Measurements from ENCODE around the gene GSK3A. TPM values are rescaled to one million over a fixed set of nuclear protein-coding genes. Genes with fewer than 3 reads are reported as not detected.

GSK3A gene
- total and polyA plus RNA-seq, 9 of the 15 experiments (the other 6 are each of a cell fraction or from before 2014, with no cell fraction given) = 0.62 to 90.7 (median 33.3) TPM

DNA sequence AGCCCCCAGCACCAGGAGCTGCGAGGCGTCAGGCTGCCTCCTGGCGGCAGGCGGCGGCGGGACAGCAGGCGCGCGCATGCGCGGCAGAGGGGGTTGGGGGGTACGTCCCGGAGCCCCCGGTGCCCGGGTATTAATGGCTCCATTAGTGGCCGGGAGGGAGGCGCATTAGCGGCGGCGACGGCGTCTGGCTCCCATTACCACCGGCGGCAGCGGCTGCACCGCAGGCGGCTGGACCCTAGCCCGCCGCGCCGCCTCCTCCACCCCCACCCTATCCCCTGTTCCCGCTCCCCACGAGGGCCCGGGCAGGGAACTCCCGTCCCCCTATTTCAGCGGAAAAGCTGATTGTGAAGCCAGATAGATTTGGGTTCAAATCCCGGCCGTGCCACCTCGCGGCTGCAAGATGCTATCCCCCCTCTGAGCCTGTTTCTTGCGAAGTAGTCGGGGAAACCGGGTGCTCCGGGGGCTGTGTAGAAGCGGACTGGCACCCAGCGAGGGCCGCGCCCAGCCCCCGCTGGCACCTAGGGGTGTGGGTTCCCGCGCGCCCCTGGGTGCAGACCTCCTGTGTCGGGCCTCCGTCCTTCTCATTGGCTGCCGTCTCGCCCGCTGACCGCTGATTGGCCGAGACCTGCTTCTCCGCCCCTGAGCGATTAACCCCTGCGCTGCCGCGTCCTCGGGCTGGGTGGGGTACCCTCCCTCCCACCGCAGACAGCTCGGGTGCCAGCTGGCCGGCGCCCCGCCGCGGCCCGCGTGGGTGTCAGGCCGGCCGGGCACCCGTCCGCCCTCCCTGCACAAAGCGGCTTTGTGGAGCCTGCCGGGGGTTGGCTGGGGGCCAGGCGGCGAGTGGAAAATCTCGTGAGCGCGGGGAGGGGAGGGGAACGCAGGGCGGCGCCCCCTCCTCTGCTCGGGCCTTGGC lies 37.8 kb upstream of the GSK3A start (continued):
- TF ChIP-seq, protein P1, sequence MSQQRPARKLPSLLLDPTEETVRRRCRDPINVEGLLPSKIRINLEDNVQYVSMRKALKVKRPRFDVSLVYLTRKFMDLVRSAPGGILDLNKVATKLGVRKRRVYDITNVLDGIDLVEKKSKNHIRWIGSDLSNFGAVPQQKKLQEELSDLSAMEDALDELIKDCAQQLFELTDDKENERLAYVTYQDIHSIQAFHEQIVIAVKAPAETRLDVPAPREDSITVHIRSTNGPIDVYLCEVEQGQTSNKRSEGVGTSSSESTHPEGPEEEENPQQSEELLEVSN (IDR thresholded peaks at IDR 0.05; ENCODE audit: borderline replicate concordance in 1 of 2, extremely low read depth in 1 of 2, insufficient read depth in 1 of 2, insufficient read length in 1 of 2, low read depth in 1 of 2, low read length in 1 of 2, poor library complexity in 1 of 2, severe bottlenecking in 1 of 2) = peak in 1 of 2 experiments; percentile 72
- TF ChIP-seq XRCC5 (IDR thresholded peaks at IDR 0.05; ENCODE audit: low read depth, low read length) (peak; percentile 49), RBM34 (IDR thresholded peaks at IDR 0.05; ENCODE audit: borderline replicate concordance, insufficient read depth, low read length) (no peak), RBBP5 (IDR thresholded peaks at IDR 0.05; ENCODE audit: borderline replicate concordance, insufficient read depth, low read length, poor library complexity, severe bottlenecking) (peak; percentile 38), MCM2 (IDR thresholded peaks at IDR 0.05; ENCODE audit: low read depth) (no peak), RBM22 (IDR thresholded peaks at IDR 0.05; ENCODE audit: low read depth, low read length, poor library complexity, severe bottlenecking) (peak; percentile 52), MBD2 (IDR thresholded peaks at IDR 0.05; ENCODE audit: borderline replicate concordance, low read depth) (peak; percentile 74; the same call in 1 of the 2 replicates)
- TF ChIP-seq, protein P2, sequence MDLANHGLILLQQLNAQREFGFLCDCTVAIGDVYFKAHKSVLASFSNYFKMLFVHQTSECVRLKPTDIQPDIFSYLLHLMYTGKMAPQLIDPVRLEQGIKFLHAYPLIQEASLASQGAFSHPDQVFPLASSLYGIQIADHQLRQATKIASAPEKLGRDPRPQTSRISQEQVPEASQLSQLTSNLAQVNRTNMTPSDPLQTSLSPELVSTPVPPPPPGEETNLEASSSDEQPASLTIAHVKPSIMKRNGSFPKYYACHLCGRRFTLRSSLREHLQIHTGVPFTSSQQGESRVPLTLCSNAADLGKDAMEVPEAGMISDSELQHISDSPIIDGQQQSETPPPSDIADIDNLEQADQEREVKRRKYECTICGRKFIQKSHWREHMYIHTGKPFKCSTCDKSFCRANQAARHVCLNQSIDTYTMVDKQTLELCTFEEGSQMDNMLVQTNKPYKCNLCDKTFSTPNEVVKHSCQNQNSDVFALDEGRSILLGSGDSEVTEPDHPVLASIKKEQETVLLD (IDR thresholded peaks at IDR 0.05) = peak; percentile 90; the same call in 1 of the 2 replicates
- TF ChIP-seq, protein P3, sequence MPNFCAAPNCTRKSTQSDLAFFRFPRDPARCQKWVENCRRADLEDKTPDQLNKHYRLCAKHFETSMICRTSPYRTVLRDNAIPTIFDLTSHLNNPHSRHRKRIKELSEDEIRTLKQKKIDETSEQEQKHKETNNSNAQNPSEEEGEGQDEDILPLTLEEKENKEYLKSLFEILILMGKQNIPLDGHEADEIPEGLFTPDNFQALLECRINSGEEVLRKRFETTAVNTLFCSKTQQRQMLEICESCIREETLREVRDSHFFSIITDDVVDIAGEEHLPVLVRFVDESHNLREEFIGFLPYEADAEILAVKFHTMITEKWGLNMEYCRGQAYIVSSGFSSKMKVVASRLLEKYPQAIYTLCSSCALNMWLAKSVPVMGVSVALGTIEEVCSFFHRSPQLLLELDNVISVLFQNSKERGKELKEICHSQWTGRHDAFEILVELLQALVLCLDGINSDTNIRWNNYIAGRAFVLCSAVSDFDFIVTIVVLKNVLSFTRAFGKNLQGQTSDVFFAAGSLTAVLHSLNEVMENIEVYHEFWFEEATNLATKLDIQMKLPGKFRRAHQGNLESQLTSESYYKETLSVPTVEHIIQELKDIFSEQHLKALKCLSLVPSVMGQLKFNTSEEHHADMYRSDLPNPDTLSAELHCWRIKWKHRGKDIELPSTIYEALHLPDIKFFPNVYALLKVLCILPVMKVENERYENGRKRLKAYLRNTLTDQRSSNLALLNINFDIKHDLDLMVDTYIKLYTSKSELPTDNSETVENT (CRISPR knock-in tag; IDR thresholded peaks at IDR 0.05) = 0 out of 2 replicates have a peak, but pooled peaks have one; percentile 11
